Effector memory CD4-positive, alpha-beta T cell (primary cell): Measurements from ENCODE around the gene ARHGEF4.

Experiments
- DNase-seq, 3 donors: peaks; one replicate each; pipeline ENCODE4 v3.0.0-alpha.2; 2020
- H3K27ac ChIP-seq: 2 replicates; pipeline ENCODE4 v1.7.0; 2013; ENCODE audit warnings: mild to moderate bottlenecking, low read length, moderate library complexity; ENCODE audit not compliant: insufficient read depth, poor library complexity, severe bottlenecking
- H3K27me3 ChIP-seq: replicated peaks from 2 replicates; pipeline ENCODE4 v1.7.0; 2013; ENCODE audit warnings: mild to moderate bottlenecking, low read length; ENCODE audit not compliant: insufficient read depth, control insufficient read depth, poor library complexity, severe bottlenecking
- H3K36me3 ChIP-seq: 2 replicates; pipeline ENCODE4 v1.7.0; 2013; ENCODE audit warnings: mild to moderate bottlenecking, low read length, moderate library complexity; ENCODE audit not compliant: control insufficient read depth, insufficient read depth
- H3K4me1 ChIP-seq: 2 replicates; pipeline ENCODE4 v1.7.0; 2013; ENCODE audit warnings: low read length, mild to moderate bottlenecking; ENCODE audit not compliant: control insufficient read depth, insufficient read depth, poor library complexity, severe bottlenecking
- H3K4me3 ChIP-seq: 2 replicates; pipeline ENCODE4 v1.7.0; 2013; ENCODE audit warnings: low read length, low read depth, mild to moderate bottlenecking; ENCODE audit not compliant: insufficient read depth, poor library complexity, severe bottlenecking
- H3K9me3 ChIP-seq: 2 replicates; pipeline ENCODE4 v1.7.0; 2013; ENCODE audit warnings: mild to moderate bottlenecking, low read length, moderate library complexity; ENCODE audit not compliant: control insufficient read depth

Gene ARHGEF4

GRCh38 chr2:130799295-130799694 lies 37.4 kb upstream of the ARHGEF4 start:
- no peak for DNase-seq

GRCh38 chr2:130805613-130806012 lies 31.1 kb upstream of the ARHGEF4 start:
- no peak overlapping the region for H3K4me3 ChIP-seq
- H3K27ac ChIP-seq: no peak overlapping the region
- no peaks in the 10 kb centered on the region for H3K36me3 ChIP-seq
- H3K9me3 ChIP-seq: no peaks in the 10 kb centered on the region
- no peaks in the 10 kb centered on the region for H3K4me1 ChIP-seq
- DNase-seq: no peak
- no peaks in the 10 kb centered on the region for H3K27me3 ChIP-seq

More at GRCh38 chr2:130799295-130799694, 37.4 kb upstream of the ARHGEF4 start:
- no peaks in the 10 kb centered on the region for H3K9me3 ChIP-seq
- no peak overlapping the region for H3K4me3 ChIP-seq
- peaks cover 3% of the 10 kb centered on the region for H3K4me1 ChIP-seq
- no peak overlapping the region for H3K27ac ChIP-seq
- H3K36me3 ChIP-seq: no peaks in the 10 kb centered on the region
- H3K27me3 ChIP-seq: no peaks in the 10 kb centered on the region

GRCh38 chr2:130806370-130806769 lies 30.3 kb upstream of the ARHGEF4 start:
- no peaks in the 10 kb centered on the region for H3K4me1 ChIP-seq
- no peaks in the 10 kb centered on the region for H3K9me3 ChIP-seq
- no peak overlapping the region for H3K4me3 ChIP-seq
- DNase-seq: no peak
- no peak overlapping the region for H3K27ac ChIP-seq
- H3K36me3 ChIP-seq: no peaks in the 10 kb centered on the region
- H3K27me3 ChIP-seq: no peaks in the 10 kb centered on the region

GRCh38 chr2:130807659-130808385 lies 28.9 kb upstream of the ARHGEF4 start:
- Histone ChIP-seq H3K4me3 (no peak overlapping the region), H3K9me3 (no peaks in the 10 kb centered on the region), H3K4me1 (no peaks in the 10 kb centered on the region), H3K27me3 (no peaks in the 10 kb centered on the region), H3K27ac (no peak overlapping the region), H3K36me3 (no peaks in the 10 kb centered on the region)
- DNase-seq: no peak

- Histone ChIP-seq H3K27ac (no peak overlapping the region), H3K4me1 (no peaks in the 10 kb centered on the region), H3K4me3 (no peak overlapping the region), H3K9me3 (no peaks in the 10 kb centered on the region), H3K27me3 (no peaks in the 10 kb centered on the region), H3K36me3 (no peaks in the 10 kb centered on the region)
- DNase-seq: no peak
Observed at GRCh38 chr2:130808482-130809268, 28.0 kb upstream of the ARHGEF4 start.

- Histone ChIP-seq H3K36me3 (no peaks in the 10 kb centered on the region), H3K4me3 (no peak overlapping the region), H3K27me3 (no peaks in the 10 kb centered on the region), H3K27ac (no peak overlapping the region), H3K9me3 (no peaks in the 10 kb centered on the region), H3K4me1 (no peaks in the 10 kb centered on the region)
- DNase-seq: no peak
Observed at GRCh38 chr2:130810490-130810889, 26.2 kb upstream of the ARHGEF4 start.

- Histone ChIP-seq H3K4me3 (no peak overlapping the region), H3K9me3 (no peaks in the 10 kb centered on the region), H3K4me1 (no peaks in the 10 kb centered on the region), H3K27ac (no peak overlapping the region), H3K36me3 (no peaks in the 10 kb centered on the region), H3K27me3 (no peaks in the 10 kb centered on the region)
- DNase-seq: no peak
Observed at GRCh38 chr2:130813722-130814121, 23.0 kb upstream of the ARHGEF4 start.

GRCh38 chr2:130814931-130815680 lies 21.6 kb upstream of the ARHGEF4 start:
- Histone ChIP-seq H3K27me3 (no peaks in the 10 kb centered on the region), H3K36me3 (no peaks in the 10 kb centered on the region), H3K9me3 (no peaks in the 10 kb centered on the region), H3K27ac (no peak overlapping the region), H3K4me1 (no peaks in the 10 kb centered on the region), H3K4me3 (no peak overlapping the region)
- no peak for DNase-seq

GRCh38 chr2:130818809-130819208 lies 17.9 kb upstream of the ARHGEF4 start:
- Histone ChIP-seq H3K4me1 (peaks cover 2% of the 10 kb centered on the region), H3K27me3 (no peaks in the 10 kb centered on the region), H3K9me3 (no peaks in the 10 kb centered on the region), H3K36me3 (no peaks in the 10 kb centered on the region), H3K27ac (no peak overlapping the region), H3K4me3 (no peak overlapping the region)
- no peak for DNase-seq

- no peak overlapping the region for H3K4me3 ChIP-seq
- H3K36me3 ChIP-seq: no peaks in the 10 kb centered on the region
- H3K27me3 ChIP-seq: no peaks in the 10 kb centered on the region
- H3K4me1 ChIP-seq: peaks cover 7% of the 10 kb centered on the region
- no peak overlapping the region for H3K27ac ChIP-seq
- no peaks in the 10 kb centered on the region for H3K9me3 ChIP-seq
- DNase-seq: no peak
Observed at GRCh38 chr2:130819226-130819607, 17.5 kb upstream of the ARHGEF4 start.
